PFSK-1 (cell line): Measurements from ENCODE around the gene ARHGAP6.

Experiments used
- POLR2AphosphoS5 ChIP-seq: IDR thresholded peaks from 2 replicates; pipeline ENCODE4 v1.6.1; 2012; ENCODE audit warnings: low read depth, mild to moderate bottlenecking, control low read depth, low read length, moderate library complexity
- SIN3A ChIP-seq: IDR thresholded peaks from 2 replicates; pipeline ENCODE4 v1.6.1; 2012; ENCODE audit warnings: mild to moderate bottlenecking, low read length, moderate library complexity, borderline replicate concordance; ENCODE audit not compliant: insufficient read depth
- TAF1 ChIP-seq: IDR thresholded peaks from 2 replicates; pipeline ENCODE4 v1.6.1; 2012; ENCODE audit warnings: low read length, control low read depth, borderline replicate concordance; ENCODE audit not compliant: insufficient read depth
- TF ChIP-seq, protein P1 (sequence below), 2 experiments: IDR thresholded peaks; 2 replicates each; pipeline versions ENCODE4 v1.6.1 to v1.8.0; 2011 to 2012; ENCODE audit warnings: low read depth in 2 of 2, low read length in 2 of 2, control low read depth in 1 of 2, inconsistent platforms in 1 of 2, mild to moderate bottlenecking in 1 of 2, moderate library complexity in 1 of 2; ENCODE audit not compliant: insufficient read depth in 1 of 2

DNA sequence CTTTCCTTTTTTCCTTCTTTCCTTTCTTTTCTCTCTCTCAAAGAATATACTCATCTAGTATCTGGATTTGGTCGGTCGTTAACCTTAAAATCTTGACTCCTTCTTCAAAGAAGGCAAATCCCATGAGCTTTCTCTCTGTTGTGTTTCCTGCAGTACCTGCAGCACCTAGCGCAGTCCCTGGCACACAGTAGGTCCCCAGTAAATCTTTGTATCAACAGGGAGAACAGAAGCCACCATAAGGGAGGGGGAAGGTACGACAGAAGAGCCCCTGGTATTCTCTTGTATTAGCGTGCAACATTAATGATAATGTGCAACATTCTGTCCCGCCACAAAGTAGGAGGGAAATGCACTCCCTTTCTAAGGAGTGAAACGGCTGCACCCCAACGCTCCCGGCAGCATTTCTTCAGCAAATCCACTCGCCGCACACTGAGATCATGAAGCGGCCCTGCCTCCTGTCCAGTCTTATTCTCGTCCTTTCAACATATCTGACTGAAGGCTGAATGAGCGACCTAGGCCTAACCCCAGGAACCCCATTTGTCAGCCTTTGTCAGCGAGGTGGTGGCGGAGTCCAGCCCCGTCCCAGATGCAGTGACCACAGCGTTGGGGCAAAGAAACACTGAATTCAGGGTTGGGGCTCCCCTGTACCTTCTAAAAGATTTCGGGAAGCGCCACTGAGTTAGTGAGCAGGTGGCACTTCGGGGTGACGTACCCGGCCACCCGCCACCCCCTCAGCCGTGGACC, 238.8 kb downstream of the ARHGAP6 start:
- TF ChIP-seq, protein P1, sequence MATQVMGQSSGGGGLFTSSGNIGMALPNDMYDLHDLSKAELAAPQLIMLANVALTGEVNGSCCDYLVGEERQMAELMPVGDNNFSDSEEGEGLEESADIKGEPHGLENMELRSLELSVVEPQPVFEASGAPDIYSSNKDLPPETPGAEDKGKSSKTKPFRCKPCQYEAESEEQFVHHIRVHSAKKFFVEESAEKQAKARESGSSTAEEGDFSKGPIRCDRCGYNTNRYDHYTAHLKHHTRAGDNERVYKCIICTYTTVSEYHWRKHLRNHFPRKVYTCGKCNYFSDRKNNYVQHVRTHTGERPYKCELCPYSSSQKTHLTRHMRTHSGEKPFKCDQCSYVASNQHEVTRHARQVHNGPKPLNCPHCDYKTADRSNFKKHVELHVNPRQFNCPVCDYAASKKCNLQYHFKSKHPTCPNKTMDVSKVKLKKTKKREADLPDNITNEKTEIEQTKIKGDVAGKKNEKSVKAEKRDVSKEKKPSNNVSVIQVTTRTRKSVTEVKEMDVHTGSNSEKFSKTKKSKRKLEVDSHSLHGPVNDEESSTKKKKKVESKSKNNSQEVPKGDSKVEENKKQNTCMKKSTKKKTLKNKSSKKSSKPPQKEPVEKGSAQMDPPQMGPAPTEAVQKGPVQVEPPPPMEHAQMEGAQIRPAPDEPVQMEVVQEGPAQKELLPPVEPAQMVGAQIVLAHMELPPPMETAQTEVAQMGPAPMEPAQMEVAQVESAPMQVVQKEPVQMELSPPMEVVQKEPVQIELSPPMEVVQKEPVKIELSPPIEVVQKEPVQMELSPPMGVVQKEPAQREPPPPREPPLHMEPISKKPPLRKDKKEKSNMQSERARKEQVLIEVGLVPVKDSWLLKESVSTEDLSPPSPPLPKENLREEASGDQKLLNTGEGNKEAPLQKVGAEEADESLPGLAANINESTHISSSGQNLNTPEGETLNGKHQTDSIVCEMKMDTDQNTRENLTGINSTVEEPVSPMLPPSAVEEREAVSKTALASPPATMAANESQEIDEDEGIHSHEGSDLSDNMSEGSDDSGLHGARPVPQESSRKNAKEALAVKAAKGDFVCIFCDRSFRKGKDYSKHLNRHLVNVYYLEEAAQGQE (IDR thresholded peaks at IDR 0.05; ENCODE audit: insufficient read depth in 1 of 2, low read depth in 2 of 2, low read length in 2 of 2) = no peak
- no peak for TF ChIP-seq TAF1
- no peak for TF ChIP-seq POLR2AphosphoS5
- TF ChIP-seq SIN3A = no peak
